ENCODE data around the gene ELMO1. TPM values are rescaled to one million over a fixed set of nuclear protein-coding genes. Genes with fewer than 3 reads are reported as not detected.

ELMO1 gene
- total and polyA plus RNA-seq, 2 of the 13 experiments (the other 11 are each of a cell fraction or from before 2014, with no cell fraction given) = 0.11 to 0.17 TPM

- H3K9me3 ChIP-seq (ENCODE audit: low read length) = no peaks in the 10 kb centered on the region
- ChIA-PET POLR2A (no interaction called here), CTCF (ENCODE audit: low intra/inter-chr PET ratio, low total read pairs) (no interaction called here)
- no peak overlapping the region for H3K4me2 ChIP-seq (ENCODE audit: low read depth, low read length)
- in situ Hi-C loops (cut with HindIII; ENCODE audit: extremely low pct_ligation_motif_present, low pct_unique_long_range_greater_than_20kb) (no loop called here), intact Hi-C loops (cut with micrococcal nuclease; ENCODE audit: unreplicated experiment) (no loop called here)
- H3K27me3 ChIP-seq (ENCODE audit: control insufficient read depth in 1 of 2, insufficient read depth in 2 of 2, low read length in 2 of 2) = no peaks in the 10 kb centered on the region
- ATAC-seq (no peak), FAIRE-seq (no peak), DNase-seq (ENCODE audit: low spot score) (no peak)
- TF ChIP-seq CENPX (CRISPR knock-in tag; IDR thresholded peaks at IDR 0.05) (no peak), CAMTA2 (CRISPR knock-in tag; IDR thresholded peaks at IDR 0.05; ENCODE audit: borderline replicate concordance) (no peak), REL (CRISPR knock-in tag; conservative IDR thresholded peaks at IDR 0.05) (no peak), CREBL2 (CRISPR knock-in tag; IDR thresholded peaks at IDR 0.05; ENCODE audit: borderline replicate concordance) (no peak)
- H2AFZ ChIP-seq (ENCODE audit: low read length) = no peak overlapping the region
- no peaks in the 10 kb centered on the region for H3K36me3 ChIP-seq (replicated peaks in 1 of 2; ENCODE audit: control insufficient read depth in 1 of 2, insufficient read depth in 2 of 2, low read length in 2 of 2)
- H3K79me2 ChIP-seq (ENCODE audit: insufficient read depth, low read length) = no peaks in the 10 kb centered on the region
- no TSS peak for BruUV-seq (replicated peaks)
- H3K4me1 ChIP-seq (ENCODE audit: insufficient read depth, low read length) = peaks cover 32% of the 10 kb centered on the region
- H3K4me3 ChIP-seq (replicated peaks in 1 of 3; ENCODE audit: insufficient read depth in 1 of 3, low read depth in 2 of 3, low read length in 3 of 3) = no peak overlapping the region
- H4K20me1 ChIP-seq (ENCODE audit: insufficient read depth, low read length) = no peaks in the 10 kb centered on the region
- WGBS (ENCODE audit: low lambda C conversion rate) = 97% methylated on average over 5 of the region's 5 CpGs
- no peak overlapping the region for H3K9ac ChIP-seq (ENCODE audit: insufficient read depth, low read depth, low read length)
- no peak overlapping the region for H3K27ac ChIP-seq (ENCODE audit: extremely low read length, insufficient read depth, low read length)
Observed at GRCh38 chr7:37076668-37077067, 372.0 kb downstream of the ELMO1 start.

DNA sequence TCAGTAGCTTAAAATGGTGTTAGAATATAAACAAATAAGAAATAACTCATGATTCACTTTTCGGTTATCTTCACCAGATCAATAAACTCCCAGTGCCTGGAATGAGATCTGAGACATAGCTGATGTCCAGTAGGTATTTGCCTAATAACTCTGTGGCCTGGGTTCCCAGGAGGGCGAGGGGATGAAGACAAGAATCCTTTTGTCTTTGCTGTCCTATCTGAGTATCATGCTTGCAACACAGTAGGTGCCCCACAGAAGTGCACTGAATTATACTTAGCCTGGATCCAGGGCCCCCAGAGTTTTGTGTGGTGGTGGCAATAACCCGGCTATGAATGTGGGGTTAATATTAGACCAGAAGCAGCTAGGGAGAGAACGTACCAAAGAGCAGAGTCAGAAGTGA is 374.3 kb downstream of the ELMO1 start:
- intact Hi-C loops (cut with micrococcal nuclease; ENCODE audit: unreplicated experiment) = loop anchor here (1.0 to 5.0 kb wide), 4 partner anchors 33 to 108 kb away; no protein-coding TSS in a partner anchor
- CTCF ChIA-PET (ENCODE audit: low intra/inter-chr PET ratio, low total read pairs) = no interaction called here
- H3K27ac ChIP-seq (ENCODE audit: extremely low read length, insufficient read depth, low read length) = peak overlapping the region; percentile 82
- peak; percentile 98 for FAIRE-seq
- H2AFZ ChIP-seq (ENCODE audit: low read length) = peak overlapping the region; percentile 31
- H3K9me3 ChIP-seq (ENCODE audit: low read length) = no peaks in the 10 kb centered on the region
- POLR2A ChIA-PET = interaction anchor here (0.6 to 1.4 kb wide), 6 partner anchors 9 to 107 kb away, joined by 3 to 20 read pairs (median 4); no protein-coding TSS in a partner anchor
- ATAC-seq = peak; percentile 100
- H3K4me1 ChIP-seq (ENCODE audit: insufficient read depth, low read length) = peaks cover 30% of the 10 kb centered on the region
- no peaks in the 10 kb centered on the region for H3K79me2 ChIP-seq (ENCODE audit: insufficient read depth, low read length)
- no TSS peak for BruUV-seq (replicated peaks)
- peak overlapping the region in 1 of 3 experiments; percentile 35; a peak in 1 of 6 replicates for H3K4me3 ChIP-seq (replicated peaks in 1 of 3; ENCODE audit: insufficient read depth in 1 of 3, low read depth in 2 of 3, low read length in 3 of 3)
- peak overlapping the region; percentile 61 for H3K4me2 ChIP-seq (ENCODE audit: low read depth, low read length)
- in situ Hi-C loops (cut with HindIII; ENCODE audit: extremely low pct_ligation_motif_present, low pct_unique_long_range_greater_than_20kb) = no loop called here
- H3K36me3 ChIP-seq (replicated peaks in 1 of 2; ENCODE audit: control insufficient read depth in 1 of 2, insufficient read depth in 2 of 2, low read length in 2 of 2) = no peaks in the 10 kb centered on the region
- peak overlapping the region; percentile 70 for H3K9ac ChIP-seq (ENCODE audit: insufficient read depth, low read depth, low read length)
- peak; percentile 99 for DNase-seq (ENCODE audit: low spot score)
- no peaks in the 10 kb centered on the region for H3K27me3 ChIP-seq (ENCODE audit: control insufficient read depth in 1 of 2, insufficient read depth in 2 of 2, low read length in 2 of 2)
- WGBS (ENCODE audit: low lambda C conversion rate) = 0% methylated on average over 4 of the region's 4 CpGs
- H4K20me1 ChIP-seq (ENCODE audit: insufficient read depth, low read length) = no peaks in the 10 kb centered on the region
- TF ChIP-seq SATB2 (CRISPR knock-in tag; IDR thresholded peaks at IDR 0.05) (peak; percentile 72; the same call in 1 of the 2 replicates), TRIM24 (CRISPR knock-in tag; IDR thresholded peaks at IDR 0.05) (no peak; the same call in 1 of the 2 replicates), AHR (CRISPR knock-in tag; IDR thresholded peaks at IDR 0.05) (no peak), GMEB2 (CRISPR knock-in tag; IDR thresholded peaks at IDR 0.05; ENCODE audit: low read depth) (no peak), NFIC (IDR thresholded peaks at IDR 0.05; ENCODE audit: low read length) (peak; percentile 86), ZNF383 (CRISPR knock-in tag; IDR thresholded peaks at IDR 0.05; ENCODE audit: borderline replicate concordance) (no peak), RCOR2 (CRISPR knock-in tag; IDR thresholded peaks at IDR 0.05) (peak; percentile 60; the same call in 1 of the 2 replicates), U2AF2 (IDR thresholded peaks at IDR 0.05; ENCODE audit: low read depth, low read length) (no peak), ZNF124 (CRISPR knock-in tag; IDR thresholded peaks at IDR 0.05) (peak; percentile 57; the same call in 1 of the 2 replicates)
- TF ChIP-seq, protein P1, sequence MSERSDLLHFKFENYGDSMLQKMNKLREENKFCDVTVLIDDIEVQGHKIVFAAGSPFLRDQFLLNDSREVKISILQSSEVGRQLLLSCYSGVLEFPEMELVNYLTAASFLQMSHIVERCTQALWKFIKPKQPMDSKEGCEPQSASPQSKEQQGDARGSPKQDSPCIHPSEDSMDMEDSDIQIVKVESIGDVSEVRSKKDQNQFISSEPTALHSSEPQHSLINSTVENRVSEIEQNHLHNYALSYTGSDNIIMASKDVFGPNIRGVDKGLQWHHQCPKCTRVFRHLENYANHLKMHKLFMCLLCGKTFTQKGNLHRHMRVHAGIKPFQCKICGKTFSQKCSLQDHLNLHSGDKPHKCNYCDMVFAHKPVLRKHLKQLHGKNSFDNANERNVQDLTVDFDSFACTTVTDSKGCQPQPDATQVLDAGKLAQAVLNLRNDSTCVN (CRISPR knock-in tag; IDR thresholded peaks at IDR 0.05; ENCODE audit: borderline replicate concordance) = no peak
- TF ChIP-seq, protein P2, sequence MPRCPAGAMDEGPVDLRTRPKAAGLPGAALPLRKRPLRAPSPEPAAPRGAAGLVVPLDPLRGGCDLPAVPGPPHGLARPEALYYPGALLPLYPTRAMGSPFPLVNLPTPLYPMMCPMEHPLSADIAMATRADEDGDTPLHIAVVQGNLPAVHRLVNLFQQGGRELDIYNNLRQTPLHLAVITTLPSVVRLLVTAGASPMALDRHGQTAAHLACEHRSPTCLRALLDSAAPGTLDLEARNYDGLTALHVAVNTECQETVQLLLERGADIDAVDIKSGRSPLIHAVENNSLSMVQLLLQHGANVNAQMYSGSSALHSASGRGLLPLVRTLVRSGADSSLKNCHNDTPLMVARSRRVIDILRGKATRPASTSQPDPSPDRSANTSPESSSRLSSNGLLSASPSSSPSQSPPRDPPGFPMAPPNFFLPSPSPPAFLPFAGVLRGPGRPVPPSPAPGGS (CRISPR knock-in tag; IDR thresholded peaks at IDR 0.05) = no peak

All from HepG2 (cell line).